ENCODE data around the gene SEC14L2.
"Not testable (repeated sequence)": the region's sequence is repeated elsewhere in the genome, so short reads cannot be mapped to it uniquely, and the experiment has no call there.

SEC14L2 gene

DNA sequence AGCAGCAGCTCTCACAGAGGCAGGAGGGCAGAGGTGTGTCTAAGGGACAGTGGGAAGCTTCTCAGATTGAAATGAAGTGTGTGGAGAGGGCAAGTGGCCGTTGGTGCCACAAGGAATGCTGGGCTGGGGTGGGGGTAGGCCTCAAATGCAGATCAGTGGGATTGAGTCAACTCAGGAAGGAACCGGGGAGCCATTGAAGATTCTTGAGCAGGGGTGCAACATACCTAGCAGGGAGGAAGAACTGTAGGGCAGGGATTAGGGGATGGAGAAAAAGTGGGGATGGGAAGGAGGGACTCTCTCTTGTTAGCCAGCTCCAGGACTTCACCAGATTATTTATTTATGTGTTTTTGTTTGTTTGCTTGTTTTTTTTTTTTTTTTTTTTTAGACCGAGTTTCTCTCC lies 2.9 kb upstream of the SEC14L2 start:
- H3K4me3 ChIP-seq (replicated peaks; ENCODE audit: low read depth, low read length): no peak overlapping the region
- no peak for DNase-seq (ENCODE audit: extremely low read depth, low read depth)
- TF ChIP-seq, protein P1, sequence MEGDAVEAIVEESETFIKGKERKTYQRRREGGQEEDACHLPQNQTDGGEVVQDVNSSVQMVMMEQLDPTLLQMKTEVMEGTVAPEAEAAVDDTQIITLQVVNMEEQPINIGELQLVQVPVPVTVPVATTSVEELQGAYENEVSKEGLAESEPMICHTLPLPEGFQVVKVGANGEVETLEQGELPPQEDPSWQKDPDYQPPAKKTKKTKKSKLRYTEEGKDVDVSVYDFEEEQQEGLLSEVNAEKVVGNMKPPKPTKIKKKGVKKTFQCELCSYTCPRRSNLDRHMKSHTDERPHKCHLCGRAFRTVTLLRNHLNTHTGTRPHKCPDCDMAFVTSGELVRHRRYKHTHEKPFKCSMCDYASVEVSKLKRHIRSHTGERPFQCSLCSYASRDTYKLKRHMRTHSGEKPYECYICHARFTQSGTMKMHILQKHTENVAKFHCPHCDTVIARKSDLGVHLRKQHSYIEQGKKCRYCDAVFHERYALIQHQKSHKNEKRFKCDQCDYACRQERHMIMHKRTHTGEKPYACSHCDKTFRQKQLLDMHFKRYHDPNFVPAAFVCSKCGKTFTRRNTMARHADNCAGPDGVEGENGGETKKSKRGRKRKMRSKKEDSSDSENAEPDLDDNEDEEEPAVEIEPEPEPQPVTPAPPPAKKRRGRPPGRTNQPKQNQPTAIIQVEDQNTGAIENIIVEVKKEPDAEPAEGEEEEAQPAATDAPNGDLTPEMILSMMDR (IDR thresholded peaks at IDR 0.05; ENCODE audit: low read depth, low read length, missing control alignments): no peak

DNA sequence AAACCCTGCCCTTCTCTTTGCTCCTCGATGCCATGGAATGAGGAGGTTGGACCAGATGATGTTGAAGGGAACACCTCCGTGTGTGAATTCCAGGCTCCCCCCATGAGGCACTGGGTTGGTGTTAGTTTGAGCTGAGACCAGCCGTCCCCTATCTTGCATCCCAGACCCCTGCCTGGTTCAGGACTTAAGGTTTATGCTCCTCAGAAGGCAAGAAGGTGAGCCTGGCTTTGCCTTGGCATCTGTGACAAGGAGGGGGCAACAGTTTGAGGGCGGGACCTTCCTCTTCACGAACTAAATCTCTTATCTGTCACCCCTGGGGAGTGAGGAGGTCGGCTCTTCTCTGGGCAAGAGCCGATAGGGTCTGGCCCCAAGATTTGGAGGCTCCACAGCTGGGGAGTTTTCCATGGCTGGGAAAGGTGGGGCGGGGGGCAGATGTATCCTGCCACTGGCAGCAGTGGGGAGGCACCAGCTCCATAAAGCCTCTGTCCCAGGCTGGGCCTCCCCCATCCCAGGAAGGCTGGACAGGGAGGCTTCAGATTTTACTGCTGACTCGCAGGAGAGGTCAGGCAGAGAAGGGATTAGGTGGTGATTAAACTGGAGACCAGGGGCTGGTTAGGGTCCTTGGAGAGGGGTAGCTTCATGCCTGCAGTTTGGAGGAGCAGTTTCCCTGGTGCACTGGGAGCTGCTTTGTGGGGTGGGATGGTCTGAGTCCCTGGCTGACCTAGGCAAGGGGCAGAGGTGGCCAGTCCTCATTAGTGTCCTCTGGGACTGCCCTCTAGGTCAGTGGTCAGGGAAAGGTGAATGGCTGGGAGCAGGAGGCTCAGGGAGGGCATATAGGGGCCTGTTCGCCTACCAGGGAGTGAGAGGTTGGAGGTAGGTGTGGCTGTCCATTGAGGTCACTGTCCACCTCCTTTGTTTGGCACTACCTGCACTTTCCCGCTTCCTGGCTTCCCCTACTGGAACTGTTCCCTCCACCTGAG lies 1.1 kb downstream of the SEC14L2 start:
- TF ChIP-seq, protein P1 (IDR thresholded peaks at IDR 0.05; ENCODE audit: low read depth, low read length, missing control alignments): no peak
- no peak for DNase-seq (ENCODE audit: extremely low read depth, low read depth)
- peak overlapping the region; percentile 60 for H3K4me3 ChIP-seq (replicated peaks; ENCODE audit: low read depth, low read length)

DNA sequence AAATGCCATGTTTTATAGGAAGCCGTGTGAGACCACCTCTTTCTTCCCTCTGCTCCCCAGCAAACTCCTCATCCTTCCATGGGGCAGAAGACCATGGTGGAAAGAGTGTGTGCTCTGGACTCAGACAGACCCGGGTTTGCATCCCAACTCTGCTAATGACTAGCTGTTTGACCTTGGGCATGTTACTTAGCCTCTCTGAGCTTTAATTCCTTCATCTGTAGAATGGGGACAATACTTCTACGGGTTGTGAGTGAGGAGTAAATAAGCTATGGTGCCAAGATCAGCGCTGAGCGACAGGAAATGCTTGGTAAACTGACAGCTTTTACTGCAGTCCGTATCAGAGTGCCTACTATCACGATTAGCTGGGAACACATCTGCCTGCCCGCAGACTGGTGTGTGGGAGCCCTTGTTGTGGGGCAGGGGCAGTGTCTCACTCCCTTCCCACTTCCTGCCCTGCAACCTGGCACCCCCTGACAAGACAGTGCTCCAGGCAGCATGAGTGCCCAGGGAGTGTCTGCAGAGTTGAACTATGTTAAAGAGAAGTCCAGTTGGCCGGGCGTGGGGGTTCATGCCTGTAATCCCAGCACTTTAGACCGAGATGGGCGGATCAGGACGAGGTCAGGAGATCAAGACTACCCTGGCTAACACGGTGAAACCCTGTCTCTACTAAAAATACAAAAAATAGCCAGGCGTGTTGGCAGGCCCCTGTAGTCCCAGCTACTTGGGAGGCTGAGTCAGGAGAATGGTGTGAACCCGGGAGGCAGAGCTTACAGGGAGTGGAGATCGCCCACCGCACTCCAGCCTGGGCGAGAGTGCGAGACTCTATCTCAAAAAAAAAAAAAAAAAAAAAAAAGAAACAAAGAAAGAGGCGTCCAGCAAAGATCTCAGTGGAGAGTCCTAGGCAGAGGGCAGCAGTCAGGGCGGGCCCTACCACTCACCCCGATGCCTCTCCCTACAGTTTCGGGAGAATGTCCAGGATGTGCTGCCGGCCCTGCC lies 2.2 kb downstream of the SEC14L2 start:
- TF ChIP-seq, protein P1 (IDR thresholded peaks at IDR 0.05; ENCODE audit: low read depth, low read length, missing control alignments): no peak
- no peak overlapping the region for H3K4me3 ChIP-seq (replicated peaks; ENCODE audit: low read depth, low read length)
- no peak for DNase-seq (ENCODE audit: extremely low read depth, low read depth)

DNA sequence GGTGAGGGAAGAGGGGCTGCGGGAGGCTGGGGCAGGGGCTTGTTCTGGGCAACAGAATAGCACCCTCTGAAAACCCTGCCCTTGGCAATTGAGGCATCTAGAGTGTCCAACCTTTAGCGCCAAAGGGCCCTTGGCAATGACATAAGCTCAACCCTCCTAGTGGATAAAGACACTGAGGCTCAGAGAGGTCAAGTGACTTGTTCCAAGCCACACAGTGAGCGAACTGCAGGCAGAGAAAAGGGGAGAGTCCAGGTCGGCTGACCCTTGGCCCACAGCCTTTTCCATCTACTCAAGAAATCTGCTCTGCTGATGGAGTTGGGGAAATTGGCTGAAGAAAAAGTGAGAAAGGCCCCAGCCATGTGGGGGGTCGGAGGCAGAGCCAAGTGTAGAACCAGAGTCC lies 2.9 kb downstream of the SEC14L2 start:
- no peak for DNase-seq (ENCODE audit: extremely low read depth, low read depth)
- H3K4me3 ChIP-seq (replicated peaks; ENCODE audit: low read depth, low read length): no peak overlapping the region
- TF ChIP-seq, protein P1 (IDR thresholded peaks at IDR 0.05; ENCODE audit: low read depth, low read length, missing control alignments): no peak

DNA sequence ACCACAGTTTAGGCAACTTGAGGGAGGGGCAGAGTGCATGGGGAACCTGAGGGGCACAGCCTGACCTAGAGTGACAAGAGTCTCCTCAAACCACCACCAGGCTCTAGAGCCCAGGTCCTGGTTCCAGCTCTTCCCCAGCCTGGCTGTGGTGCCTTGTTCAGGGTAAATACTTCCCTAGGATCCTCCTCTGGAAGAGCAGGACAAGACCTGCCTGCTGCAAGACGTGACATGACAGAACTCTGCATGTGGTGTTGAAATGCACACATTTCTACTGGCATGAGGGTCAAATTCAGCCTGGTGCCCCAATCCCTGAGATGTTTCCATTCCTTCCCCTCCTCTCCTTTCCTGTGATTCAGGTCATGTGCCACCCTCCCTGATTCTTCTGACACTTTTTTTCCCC lies 3.3 kb downstream of the SEC14L2 start:
- TF ChIP-seq, protein P1 (IDR thresholded peaks at IDR 0.05; ENCODE audit: low read depth, low read length, missing control alignments): no peak
- no peak for DNase-seq (ENCODE audit: extremely low read depth, low read depth)
- no peak overlapping the region for H3K4me3 ChIP-seq (replicated peaks; ENCODE audit: low read depth, low read length)

DNA sequence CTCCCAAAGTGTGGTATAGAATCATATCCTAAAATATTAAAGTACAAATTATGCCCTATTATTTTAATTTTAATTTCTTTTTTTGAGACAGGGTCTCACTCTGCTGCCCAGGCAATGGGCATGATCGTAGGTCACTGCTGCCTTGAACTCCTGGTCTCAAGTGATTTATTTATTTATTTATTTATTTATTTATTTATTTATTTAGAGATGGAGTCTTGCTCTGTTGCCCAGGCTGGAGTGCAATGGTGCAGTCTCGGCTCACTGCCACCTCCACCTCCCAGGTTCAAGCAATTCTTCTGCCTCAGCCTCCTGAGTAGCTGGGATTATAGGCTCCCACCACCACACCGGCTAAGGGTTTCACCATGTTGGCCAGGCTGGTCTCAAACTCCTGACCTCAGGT lies 4.2 kb downstream of the SEC14L2 start:
- DNase-seq (ENCODE audit: extremely low read depth, low read depth); H3K4me3 ChIP-seq (replicated peaks; ENCODE audit: low read depth, low read length): not testable (repeated sequence)

Measured in HFF-Myc (cell line).